Epithelial cell of prostate (primary cell): ENCODE measurements around the gene ANKRD33B.
"Not testable (repeated sequence)": the region's sequence is repeated elsewhere in the genome, so short reads cannot be mapped to it uniquely, and the experiment has no call there.

ENCODE experiments used
- DNase-seq: peaks from one replicate; pipeline ENCODE4 v3.0.0-alpha.2; 2011; ENCODE audit warnings: low read depth, low spot score
- H3K27ac ChIP-seq: fragments of 450-650 bp; 2 replicates; pipeline ENCODE4 v1.5.1; 2017; ENCODE audit warnings: mild to moderate bottlenecking

Gene ANKRD33B

GRCh38 chr5:10536931-10537579 is 26.8 kb upstream of the ANKRD33B start:
- DNase-seq = no peak
- H3K27ac ChIP-seq = no peak overlapping the region

GRCh38 chr5:10537624-10538023 is 26.2 kb upstream of the ANKRD33B start:
- H3K27ac ChIP-seq = no peak overlapping the region
- no peak for DNase-seq

- DNase-seq = no peak
- no peak overlapping the region for H3K27ac ChIP-seq
Measured at GRCh38 chr5:10538103-10538788, 25.6 kb upstream of the ANKRD33B start.

- no peak overlapping the region for H3K27ac ChIP-seq
- DNase-seq = no peak
Measured at GRCh38 chr5:10538789-10539686, 24.8 kb upstream of the ANKRD33B start.

GRCh38 chr5:10539687-10539998 is 24.2 kb upstream of the ANKRD33B start:
- no peak overlapping the region for H3K27ac ChIP-seq
- DNase-seq = no peak

- no peak overlapping the region for H3K27ac ChIP-seq
- DNase-seq = no peak
Measured at GRCh38 chr5:10540036-10540544, 23.8 kb upstream of the ANKRD33B start.

- H3K27ac ChIP-seq = no peak overlapping the region
- DNase-seq = no peak
Measured at GRCh38 chr5:10540951-10541646, 22.8 kb upstream of the ANKRD33B start.

GRCh38 chr5:10542055-10542550 is 21.8 kb upstream of the ANKRD33B start:
- no peak for DNase-seq
- H3K27ac ChIP-seq = no peak overlapping the region

GRCh38 chr5:10543585-10544040 is 20.3 kb upstream of the ANKRD33B start:
- no peak for DNase-seq
- H3K27ac ChIP-seq = no peak overlapping the region

- DNase-seq = no peak
Measured at GRCh38 chr5:10545084-10545483, 18.8 kb upstream of the ANKRD33B start.

GRCh38 chr5:10546186-10546585 is 17.7 kb upstream of the ANKRD33B start:
- DNase-seq = no peak
- H3K27ac ChIP-seq = no peak overlapping the region

More at GRCh38 chr5:10545084-10545483, 18.8 kb upstream of the ANKRD33B start:
- no peak overlapping the region for H3K27ac ChIP-seq

- DNase-seq = no peak
- H3K27ac ChIP-seq = no peak overlapping the region
Measured at GRCh38 chr5:10548418-10549122, 15.3 kb upstream of the ANKRD33B start.

GRCh38 chr5:10549123-10549514 is 14.8 kb upstream of the ANKRD33B start:
- H3K27ac ChIP-seq, DNase-seq: not testable (repeated sequence)

- no peak for DNase-seq
- H3K27ac ChIP-seq = no peak overlapping the region
Measured at GRCh38 chr5:10550222-10550995, 13.5 kb upstream of the ANKRD33B start.

GRCh38 chr5:10551782-10552138 is 12.1 kb upstream of the ANKRD33B start:
- no peak for DNase-seq
- H3K27ac ChIP-seq = peak overlapping the region; percentile 32

- H3K27ac ChIP-seq = peak overlapping the region; percentile 32
- peak; percentile 22 for DNase-seq
Measured at GRCh38 chr5:10552183-10553143, 11.4 kb upstream of the ANKRD33B start.

- DNase-seq = no peak
- no peak overlapping the region for H3K27ac ChIP-seq
Measured at GRCh38 chr5:10553476-10553875, 10.4 kb upstream of the ANKRD33B start.

GRCh38 chr5:10555277-10555684 is 8.6 kb upstream of the ANKRD33B start:
- H3K27ac ChIP-seq = no peak overlapping the region
- DNase-seq = no peak
